NT2/D1 (cell line): ENCODE data around the gene GRIPAP1.
A peak's percentile ranks its signal among the peaks of the same experiment; 100 is the strongest.
"Not testable (repeated sequence)": the region's sequence is repeated elsewhere in the genome, so short reads cannot be mapped to it uniquely, and the experiment has no call there.

ENCODE experiments used
- DNase-seq: peaks from one replicate; pipeline ENCODE4 v3.0.0-alpha.2; 2011; ENCODE audit warnings: low read depth, low spot score
- H3K27me3 ChIP-seq: 2 replicates; pipeline ENCODE4 v1.6.0; 2011; ENCODE audit warnings: mild to moderate bottlenecking; ENCODE audit not compliant: insufficient read length, insufficient read depth
- H3K36me3 ChIP-seq: 2 replicates; pipeline ENCODE4 v1.6.1; 2011; ENCODE audit warnings: mild to moderate bottlenecking, low read length, mixed read lengths; ENCODE audit not compliant: insufficient read depth, insufficient read length
- H3K4me1 ChIP-seq: 2 replicates; pipeline ENCODE4 v1.5.1; 2011; ENCODE audit not compliant: insufficient read depth, insufficient read length
- H3K4me3 ChIP-seq: 2 replicates; pipeline ENCODE4 v1.5.1; 2011; ENCODE audit warnings: low read depth; ENCODE audit not compliant: insufficient read length
- H3K9ac ChIP-seq: 2 replicates; pipeline ENCODE4 v1.6.0; 2011; ENCODE audit warnings: low read depth; ENCODE audit not compliant: insufficient read length
- H3K9me3 ChIP-seq: 2 replicates; pipeline ENCODE4 v1.5.1; 2011; ENCODE audit warnings: mild to moderate bottlenecking, low read length; ENCODE audit not compliant: insufficient read depth
- SUZ12 ChIP-seq: IDR thresholded peaks from 2 replicates; pipeline ENCODE4 v1.6.1; 2011; ENCODE audit not compliant: insufficient read length, insufficient read depth; ENCODE audit errors: extremely low read depth
- YY1 ChIP-seq: IDR thresholded peaks from 2 replicates; pipeline ENCODE4 v1.6.1; 2011; ENCODE audit not compliant: insufficient read length, insufficient read depth
- ZNF274 ChIP-seq: IDR thresholded peaks from 2 replicates; pipeline ENCODE4 v1.6.1; 2011; ENCODE audit warnings: mild to moderate bottlenecking, low read depth, low read length

GRIPAP1 gene

DNA sequence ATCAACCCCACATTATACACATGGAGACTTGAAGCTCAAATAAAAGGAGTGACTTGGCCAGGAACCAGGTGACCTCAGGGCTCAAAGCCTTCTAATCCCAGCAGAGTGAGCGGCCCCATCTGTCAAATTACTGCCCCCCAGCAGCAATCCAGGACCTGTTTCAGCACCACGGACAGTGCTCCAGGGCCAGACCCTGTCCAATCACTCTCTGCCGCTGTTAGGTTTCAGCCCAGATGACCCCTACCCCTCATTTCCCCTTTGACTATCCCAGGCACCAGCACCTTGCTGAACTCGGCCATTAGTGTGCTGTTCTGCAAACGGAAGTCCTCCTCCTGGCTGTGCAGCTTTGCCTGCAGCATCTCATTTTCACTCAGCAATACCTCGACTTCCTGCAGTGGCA is 5.1 kb downstream of the GRIPAP1 start:
- H3K4me3 ChIP-seq = no peak overlapping the region
- TF ChIP-seq YY1 (no peak), ZNF274 (no peak), SUZ12 (no peak)
- H3K9me3 ChIP-seq = no peaks in the 10 kb centered on the region
- H3K4me1 ChIP-seq = no peaks in the 10 kb centered on the region
- peaks cover 66% of the 10 kb centered on the region for H3K36me3 ChIP-seq
- no peaks in the 10 kb centered on the region for H3K27me3 ChIP-seq
- no peak overlapping the region for H3K9ac ChIP-seq
- no peak for DNase-seq

DNA sequence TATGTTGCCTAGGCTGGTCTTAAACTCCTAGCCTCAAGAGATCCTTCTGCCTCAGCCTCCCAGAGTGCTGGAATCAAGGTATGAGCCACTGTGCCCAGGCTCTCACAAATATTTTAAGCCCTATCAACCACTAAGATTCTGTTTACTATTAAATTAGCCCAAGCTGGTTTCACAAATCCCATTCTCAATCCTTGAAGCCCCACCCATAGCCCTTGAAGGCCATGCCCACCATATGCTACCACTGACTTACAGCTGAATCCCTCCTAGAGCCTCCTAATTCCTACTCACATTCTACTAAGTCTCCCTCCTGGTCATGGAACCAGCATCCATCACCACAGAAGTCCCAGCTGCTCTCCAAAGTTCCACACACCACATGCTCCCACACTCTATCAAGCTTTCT is 9.7 kb downstream of the GRIPAP1 start:
- Histone ChIP-seq H3K36me3 (peaks cover 77% of the 10 kb centered on the region), H3K9me3 (no peaks in the 10 kb centered on the region)
- no peak for DNase-seq

DNA sequence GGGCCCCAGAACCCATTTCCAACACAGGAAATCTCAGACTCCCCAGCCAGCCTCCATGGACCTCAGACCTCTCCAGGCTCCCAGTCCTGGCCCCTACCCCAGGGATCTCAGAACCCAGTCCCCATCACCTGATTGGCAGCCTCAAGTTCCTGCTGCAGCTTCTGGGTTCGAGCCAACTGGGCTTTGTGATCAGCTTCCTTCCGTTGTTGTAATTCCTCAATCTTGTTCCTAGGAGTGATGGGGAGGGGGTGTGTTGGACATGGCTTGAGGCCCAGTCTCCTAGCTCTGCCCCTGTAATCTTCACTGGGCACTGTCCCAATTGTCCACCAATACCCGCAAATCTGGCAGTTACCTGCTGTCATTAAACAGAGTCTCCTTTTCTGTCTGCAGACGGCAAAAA is 12.6 kb downstream of the GRIPAP1 start:
- Histone ChIP-seq H3K36me3 (peaks cover 68% of the 10 kb centered on the region), H3K4me3 (no peak overlapping the region), H3K27me3 (no peaks in the 10 kb centered on the region), H3K9ac (no peak overlapping the region), H3K9me3 (no peaks in the 10 kb centered on the region), H3K4me1 (no peaks in the 10 kb centered on the region)
- TF ChIP-seq YY1 (no peak), ZNF274 (no peak), SUZ12 (no peak)
- no peak for DNase-seq

More for the DNA sequence above, 9.7 kb downstream of the GRIPAP1 start:
- Histone ChIP-seq H3K27me3 (no peaks in the 10 kb centered on the region), H3K4me1 (no peaks in the 10 kb centered on the region), H3K4me3 (no peak overlapping the region), H3K9ac (no peak overlapping the region)
- TF ChIP-seq ZNF274 = no peak
- TF ChIP-seq YY1 = no peak
- no peak for TF ChIP-seq SUZ12

DNA sequence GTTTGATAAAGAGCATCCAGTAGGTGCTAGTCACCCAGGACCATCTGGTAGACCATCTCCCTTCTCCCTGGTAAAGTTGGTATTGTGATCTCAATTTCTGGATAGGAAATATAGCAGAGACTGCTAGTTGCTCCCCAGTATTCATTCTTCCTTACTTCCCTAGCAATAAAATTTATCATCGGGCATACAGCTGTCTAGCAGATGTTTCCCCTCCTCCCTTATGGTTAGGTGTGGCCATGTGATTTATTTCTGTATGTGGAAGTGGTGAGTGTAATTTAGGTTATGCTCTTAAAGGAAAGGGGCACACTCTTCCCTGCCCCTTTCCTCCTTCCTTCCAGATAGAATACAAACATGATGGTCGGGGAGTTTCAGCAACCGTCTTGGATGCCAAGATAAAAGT is 18.2 kb downstream of the GRIPAP1 start:
- Histone ChIP-seq H3K4me3 (no peak overlapping the region), H3K36me3 (peaks cover 63% of the 10 kb centered on the region), H3K4me1 (no peaks in the 10 kb centered on the region), H3K9ac (no peak overlapping the region), H3K9me3 (no peaks in the 10 kb centered on the region), H3K27me3 (no peaks in the 10 kb centered on the region)
- no peak for TF ChIP-seq SUZ12
- no peak for TF ChIP-seq ZNF274
- no peak for TF ChIP-seq YY1
- DNase-seq = no peak

DNA sequence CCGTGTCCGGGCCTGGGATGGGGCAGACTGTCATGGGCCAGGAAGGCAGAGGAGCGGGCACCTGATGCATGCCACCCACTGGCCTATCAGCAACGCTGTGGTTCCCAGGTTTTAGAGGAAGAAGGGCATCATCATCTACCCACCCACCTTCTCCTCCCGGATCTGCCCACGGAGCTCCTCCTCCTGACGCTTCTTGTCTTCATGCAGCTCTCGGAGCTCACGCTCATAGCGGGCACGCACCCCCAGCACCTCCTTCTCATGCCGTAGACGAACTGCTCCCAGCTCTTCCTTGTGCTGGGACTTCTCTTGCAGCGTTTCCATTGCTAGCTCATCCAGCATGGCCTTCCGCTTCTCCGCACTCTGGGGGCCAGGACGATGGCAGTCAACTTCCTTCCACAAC is 19.0 kb downstream of the GRIPAP1 start:
- Histone ChIP-seq H3K4me1 (no peaks in the 10 kb centered on the region), H3K4me3 (no peak overlapping the region), H3K27me3 (no peaks in the 10 kb centered on the region), H3K9me3 (no peaks in the 10 kb centered on the region), H3K9ac (no peak overlapping the region), H3K36me3 (peaks cover 61% of the 10 kb centered on the region)
- DNase-seq = no peak
- TF ChIP-seq SUZ12 (no peak), YY1 (no peak), ZNF274 (no peak)

DNA sequence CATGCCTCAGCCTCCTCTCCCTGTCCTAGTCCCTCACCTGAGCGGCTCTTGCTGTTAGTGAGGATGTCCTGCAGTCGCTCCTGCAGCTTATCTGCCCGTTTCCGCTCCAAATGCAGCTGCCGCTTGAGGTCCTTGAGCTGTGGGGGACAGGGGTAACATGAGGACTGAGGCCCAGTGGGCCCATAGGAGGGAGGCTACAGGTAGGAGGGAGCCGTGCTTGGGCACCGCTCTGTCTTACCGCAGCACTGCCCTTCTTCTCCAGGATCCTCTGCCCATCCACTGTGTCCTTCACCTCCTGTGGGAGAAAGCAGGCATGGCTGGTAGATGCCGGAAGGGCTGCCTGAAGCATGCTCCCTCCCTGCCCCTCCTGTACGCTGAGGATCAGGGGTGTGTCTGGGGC is 20.9 kb downstream of the GRIPAP1 start:
- Histone ChIP-seq H3K36me3 (peaks cover 68% of the 10 kb centered on the region), H3K4me1 (no peaks in the 10 kb centered on the region), H3K27me3 (no peaks in the 10 kb centered on the region), H3K4me3 (no peak overlapping the region), H3K9ac (peak overlapping the region; percentile 17), H3K9me3 (no peaks in the 10 kb centered on the region)
- TF ChIP-seq SUZ12 (no peak), ZNF274 (no peak), YY1 (no peak)
- DNase-seq = no peak

DNA sequence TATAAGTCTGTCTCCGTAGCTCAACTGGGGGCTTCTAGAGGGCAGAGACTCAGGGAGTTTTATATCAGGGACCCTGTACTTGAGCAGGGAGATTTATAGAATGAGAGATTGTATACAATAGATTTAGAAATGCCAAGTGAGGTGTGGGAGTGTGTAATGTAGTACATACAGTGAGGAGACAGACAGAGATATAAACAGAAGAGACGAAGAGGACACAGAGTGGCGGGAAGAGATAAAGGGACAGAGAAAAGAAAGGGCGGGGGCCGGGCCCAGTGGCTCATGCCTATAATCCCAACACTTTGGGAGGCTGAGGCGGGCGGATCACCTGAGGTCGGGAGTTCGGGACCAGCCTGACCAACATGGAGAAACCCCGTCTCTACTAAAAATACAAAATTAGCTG is 21.7 kb downstream of the GRIPAP1 start:
- not testable (repeated sequence) for DNase-seq
- H3K36me3 ChIP-seq = peaks cover 72% of the 10 kb centered on the region

DNA sequence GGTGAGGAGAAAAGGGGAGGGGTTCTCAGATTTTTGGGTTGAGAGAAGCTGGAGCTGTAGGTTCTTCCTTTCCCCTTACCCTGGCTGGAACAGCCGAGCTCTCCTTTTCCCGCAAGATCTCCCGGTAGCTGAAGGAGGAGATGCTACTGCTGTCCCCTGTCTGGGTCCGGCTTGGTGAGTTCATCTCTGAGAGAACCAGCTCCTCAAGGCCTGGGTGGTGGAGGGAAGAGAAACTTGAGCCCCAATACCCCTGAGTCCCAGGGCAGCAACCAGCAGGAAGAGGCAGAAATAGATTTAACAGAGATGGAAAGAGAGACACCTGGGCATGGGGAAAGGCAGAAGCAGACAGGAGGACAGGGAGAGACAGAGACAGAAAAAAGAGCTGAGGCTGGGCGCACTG is 23.8 kb downstream of the GRIPAP1 start:
- Histone ChIP-seq H3K27me3 (no peaks in the 10 kb centered on the region), H3K4me1 (no peaks in the 10 kb centered on the region), H3K36me3 (peaks cover 75% of the 10 kb centered on the region), H3K4me3 (no peak overlapping the region), H3K9me3 (no peaks in the 10 kb centered on the region), H3K9ac (no peak overlapping the region)
- TF ChIP-seq SUZ12 (no peak), ZNF274 (no peak), YY1 (no peak)
- DNase-seq = no peak

More for the DNA sequence above, 21.7 kb downstream of the GRIPAP1 start:
- H3K9ac ChIP-seq, H3K4me1 ChIP-seq, H3K9me3 ChIP-seq, H3K27me3 ChIP-seq, H3K4me3 ChIP-seq: not testable (repeated sequence)
